Muscle of leg (tissue), 11 donors: Measurements from ENCODE around the gene LY86. TPM values are rescaled to one million over a fixed set of nuclear protein-coding genes. Genes with fewer than 3 reads are reported as not detected.

Source experiments
- DNase-seq: peaks from one replicate; pipeline ENCODE4 v3.0.0; 2013
- H3K27ac ChIP-seq: one replicate; pipeline ENCODE4 v1.5.1; 2013; ENCODE audit warnings: mild to moderate bottlenecking, low read length, control low read depth
- H3K27me3 ChIP-seq: one replicate; pipeline ENCODE4 v1.6.1; 2013; ENCODE audit warnings: low read length; ENCODE audit not compliant: control insufficient read depth, insufficient read depth
- H3K36me3 ChIP-seq: one replicate; pipeline ENCODE4 v1.6.1; 2013; ENCODE audit warnings: low read length; ENCODE audit not compliant: control insufficient read depth, insufficient read depth
- H3K4me1 ChIP-seq: one replicate; pipeline ENCODE4 v1.6.1; 2013; ENCODE audit warnings: low read length; ENCODE audit not compliant: control insufficient read depth, insufficient read depth
- H3K4me3 ChIP-seq: one replicate; pipeline ENCODE4 v1.5.1; 2013; ENCODE audit warnings: low read length, control low read depth
- H3K9me3 ChIP-seq: replicated peaks from 2 replicates; pipeline ENCODE4 v1.6.1; 2013; ENCODE audit warnings: low read depth, low read length; ENCODE audit not compliant: control insufficient read depth
- WGBS: methylation state at CpG from one replicate; pipeline ENCODE4 v1.1.5; 2013; ENCODE audit warnings: missing lambda C conversion rate; ENCODE audit not compliant: insufficient coverage; 5-methylcytosine and 5-hydroxymethylcytosine counted together
- polyA plus RNA-seq, 8 donors: library from polyadenylated mRNA; unstranded; fragments of 120-200 nt; gene quantifications; one replicate each; pipeline versions ENCODE4 v1.2.1 to v1.2.3, GENCODE V29; 2013; ENCODE audit warnings: inconsistent platforms in 1 of 8, low replicate concordance in 1 of 8; ENCODE audit not compliant: insufficient read length in 8 of 8, insufficient read depth in 1 of 8
- total RNA-seq: library from RNA; stranded (reverse); fragments of 120-200 nt; gene quantifications from one replicate; pipeline ENCODE4 v1.2.4, GENCODE V29; 2013

The LY86 gene
- total and polyA plus RNA-seq, 9 donors: 1.8 to 2.8 (median 2.0) TPM

DNA sequence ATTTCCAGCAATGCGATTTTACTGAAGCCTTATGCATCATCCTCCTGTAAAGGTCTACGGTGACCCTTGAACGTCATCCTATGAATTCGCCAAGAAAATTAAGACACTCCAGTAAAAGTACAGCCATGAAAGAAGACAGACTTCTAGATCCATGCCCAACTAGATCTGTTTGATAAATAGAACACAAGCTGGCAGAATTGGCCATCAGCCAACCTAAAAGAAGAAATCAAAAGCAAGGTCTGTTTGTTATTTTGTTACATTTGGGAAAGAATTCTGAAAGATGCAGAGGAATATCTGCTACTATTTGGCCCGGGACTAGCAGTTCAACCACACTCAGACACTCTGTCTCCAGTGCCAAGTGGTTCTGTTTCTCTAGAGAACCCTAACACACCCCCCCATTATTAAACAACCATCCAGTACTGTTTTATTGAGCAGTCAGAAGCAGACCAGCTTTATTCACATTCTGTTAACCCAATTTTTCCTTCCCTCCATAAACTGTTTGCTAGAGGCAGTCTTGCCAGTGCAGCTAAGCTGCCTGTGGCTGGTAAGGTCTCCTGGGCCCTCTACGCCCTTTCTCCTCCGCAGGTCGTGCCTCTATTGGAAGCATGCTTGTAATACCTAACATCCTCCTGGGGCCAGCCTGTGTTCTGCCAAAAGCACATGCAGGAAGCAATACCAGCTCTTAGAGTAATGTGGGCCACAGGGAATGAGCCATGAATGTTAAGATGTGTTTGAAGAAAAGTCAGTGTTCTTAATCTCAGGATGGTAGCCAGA lies 30.7 kb downstream of the LY86 start:
- no peak for DNase-seq
- H3K27ac ChIP-seq: no peak overlapping the region
- 63% methylated on average over 6 of the region's 8 CpGs for WGBS
- H3K9me3 ChIP-seq: no peaks in the 10 kb centered on the region
- no peaks in the 10 kb centered on the region for H3K36me3 ChIP-seq
- H3K4me1 ChIP-seq: peaks cover 13% of the 10 kb centered on the region
- H3K27me3 ChIP-seq: no peaks in the 10 kb centered on the region
- no peak overlapping the region for H3K4me3 ChIP-seq

DNA sequence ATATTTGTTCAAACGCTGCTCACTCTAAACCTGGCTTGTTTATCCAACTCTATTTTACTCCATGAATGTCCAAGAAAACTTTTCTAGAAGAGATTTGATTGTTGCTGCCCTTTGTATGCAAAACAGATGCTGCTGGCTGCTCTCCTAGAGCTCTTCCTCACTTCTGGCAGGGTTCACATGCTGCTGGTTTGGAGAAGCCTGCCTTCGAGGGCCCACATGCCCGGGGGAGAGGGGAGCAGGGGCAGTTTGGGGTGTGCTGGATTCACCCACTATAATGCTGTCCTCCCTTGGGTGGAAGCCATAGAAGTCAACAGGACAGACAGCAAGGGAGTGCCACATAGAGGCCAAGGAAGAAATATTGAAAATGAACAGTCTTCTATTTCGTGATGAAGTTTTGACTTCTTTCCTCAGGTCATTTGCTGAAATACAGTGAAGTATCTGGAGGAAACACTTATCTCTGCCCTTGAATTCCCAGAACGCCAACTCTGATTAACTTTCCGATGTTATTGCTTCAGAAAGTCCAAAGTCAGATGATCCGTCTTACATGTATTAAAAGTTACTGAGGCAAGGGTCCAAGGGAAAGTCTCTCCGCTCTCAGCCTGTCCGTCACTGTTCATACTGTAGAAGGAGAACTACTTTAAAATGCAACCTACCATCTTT lies 32.4 kb downstream of the LY86 start:
- Histone ChIP-seq H3K36me3 (no peaks in the 10 kb centered on the region), H3K4me1 (peaks cover 16% of the 10 kb centered on the region), H3K9me3 (no peaks in the 10 kb centered on the region), H3K4me3 (no peak overlapping the region), H3K27ac (no peak overlapping the region), H3K27me3 (no peaks in the 10 kb centered on the region)
- WGBS: no CpG with 5 or more reads among the region's 9 CpGs
- DNase-seq: peak; percentile 67

DNA sequence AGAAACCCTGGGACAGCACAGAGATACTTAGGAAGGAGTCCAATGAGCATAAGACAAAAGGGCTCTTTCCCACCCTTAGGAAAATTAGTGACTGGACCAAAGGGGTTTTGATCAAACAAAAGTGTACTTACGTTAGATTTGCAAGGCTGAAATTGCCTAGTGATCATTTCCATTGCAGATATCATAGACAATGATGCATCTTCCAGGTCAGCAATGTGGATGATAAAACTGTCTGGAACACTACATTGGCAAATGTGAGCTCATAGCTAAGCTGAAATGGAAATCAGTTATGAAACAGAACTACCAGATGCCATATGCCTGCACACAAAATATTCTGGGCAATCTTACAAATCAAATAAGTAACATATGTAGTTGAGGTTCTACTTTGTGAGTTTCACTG lies 34.0 kb downstream of the LY86 start:
- Histone ChIP-seq H3K27me3 (no peaks in the 10 kb centered on the region), H3K27ac (no peak overlapping the region), H3K4me1 (peaks cover 15% of the 10 kb centered on the region), H3K36me3 (no peaks in the 10 kb centered on the region), H3K9me3 (no peaks in the 10 kb centered on the region), H3K4me3 (no peak overlapping the region)
- no CpG with 5 or more reads among the region's 1 CpG for WGBS
- peak; percentile 74 for DNase-seq

DNA sequence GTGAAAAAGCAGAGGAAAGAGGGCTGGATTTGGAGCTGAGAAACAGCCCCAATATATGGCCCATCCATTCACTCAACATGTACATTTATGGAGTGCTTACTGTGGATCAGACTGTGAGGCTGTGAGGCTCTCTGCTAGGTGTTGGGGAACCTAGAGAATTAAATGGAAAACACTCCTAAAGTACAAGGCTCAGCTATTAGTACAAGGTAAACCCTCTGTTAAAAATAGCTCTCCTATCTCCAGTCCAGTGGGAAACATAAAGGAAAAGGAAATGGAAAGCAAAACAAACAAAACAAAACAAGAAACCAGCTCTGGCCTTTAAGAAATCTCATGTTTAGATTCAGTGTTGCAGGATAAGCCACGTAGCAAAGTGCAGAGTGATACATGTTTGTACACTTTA lies 35.0 kb downstream of the LY86 start:
- Histone ChIP-seq H3K27ac (no peak overlapping the region), H3K4me3 (no peak overlapping the region), H3K27me3 (no peaks in the 10 kb centered on the region), H3K9me3 (no peaks in the 10 kb centered on the region), H3K4me1 (peaks cover 15% of the 10 kb centered on the region), H3K36me3 (no peaks in the 10 kb centered on the region)
- 50% methylated on average over 1 of the region's 1 CpG for WGBS
- no peak for DNase-seq

DNA sequence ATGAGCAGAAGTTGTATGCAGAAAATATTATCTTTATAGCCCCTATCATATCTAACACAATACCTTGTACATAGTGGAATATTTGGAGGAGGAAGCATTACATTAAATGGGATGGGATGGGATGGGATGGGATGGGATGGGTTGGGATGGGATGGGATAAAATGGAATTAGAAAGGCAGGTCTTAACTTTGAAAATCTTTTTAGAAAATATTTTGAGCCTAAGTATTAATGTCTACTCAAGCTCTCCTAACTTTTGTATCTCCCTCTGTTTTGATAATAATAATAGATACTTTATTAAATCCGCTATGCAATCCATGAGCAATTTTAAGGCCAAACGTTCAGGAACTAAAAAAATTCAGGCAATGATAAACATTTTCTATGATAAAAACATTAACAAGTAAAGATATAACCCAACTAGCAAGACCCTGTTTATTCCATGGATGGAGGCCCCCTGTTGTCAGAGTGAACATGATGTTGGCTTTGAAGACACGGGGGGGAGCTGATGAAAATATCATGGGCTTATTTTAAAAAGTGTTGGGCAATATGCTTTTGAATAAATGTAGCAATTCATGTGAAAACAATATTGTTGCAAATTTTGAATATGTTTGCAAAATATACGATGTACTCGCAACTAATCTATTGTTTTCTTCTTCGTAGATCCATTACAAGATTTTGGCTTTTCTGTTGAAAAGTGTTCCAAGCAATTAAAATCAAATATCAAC lies 35.9 kb downstream of the LY86 start:
- H3K4me1 ChIP-seq: peaks cover 17% of the 10 kb centered on the region
- H3K4me3 ChIP-seq: no peak overlapping the region
- no peak for DNase-seq
- H3K27ac ChIP-seq: no peak overlapping the region
- WGBS: 100% methylated on average over 1 of the region's 6 CpGs
- H3K27me3 ChIP-seq: no peaks in the 10 kb centered on the region
- H3K36me3 ChIP-seq: no peaks in the 10 kb centered on the region
- H3K9me3 ChIP-seq: no peaks in the 10 kb centered on the region

DNA sequence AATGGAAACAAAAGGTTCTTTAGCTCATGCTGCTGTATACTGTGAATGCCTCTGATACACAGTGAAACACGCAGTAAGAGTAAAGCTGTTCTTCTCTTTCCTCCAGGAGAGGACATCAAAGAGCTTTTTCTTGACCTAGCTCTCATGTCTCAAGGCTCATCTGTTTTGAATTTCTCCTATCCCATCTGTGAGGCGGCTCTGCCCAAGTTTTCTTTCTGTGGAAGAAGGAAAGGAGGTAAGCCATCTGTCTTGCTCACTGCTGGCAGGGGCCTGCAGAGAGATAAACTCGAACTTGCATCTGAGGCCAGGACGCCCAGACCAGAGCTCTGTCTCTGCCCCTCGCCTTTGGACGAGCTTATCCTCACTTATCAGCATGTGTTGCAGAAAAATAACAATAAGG lies 37.7 kb downstream of the LY86 start:
- DNase-seq: peak; percentile 60
- Histone ChIP-seq H3K36me3 (no peaks in the 10 kb centered on the region), H3K27me3 (no peaks in the 10 kb centered on the region), H3K4me3 (no peak overlapping the region), H3K4me1 (peaks cover 14% of the 10 kb centered on the region), H3K27ac (no peak overlapping the region), H3K9me3 (no peaks in the 10 kb centered on the region)
- 40% methylated on average over 3 of the region's 6 CpGs for whole genome bisulfite sequencing

DNA sequence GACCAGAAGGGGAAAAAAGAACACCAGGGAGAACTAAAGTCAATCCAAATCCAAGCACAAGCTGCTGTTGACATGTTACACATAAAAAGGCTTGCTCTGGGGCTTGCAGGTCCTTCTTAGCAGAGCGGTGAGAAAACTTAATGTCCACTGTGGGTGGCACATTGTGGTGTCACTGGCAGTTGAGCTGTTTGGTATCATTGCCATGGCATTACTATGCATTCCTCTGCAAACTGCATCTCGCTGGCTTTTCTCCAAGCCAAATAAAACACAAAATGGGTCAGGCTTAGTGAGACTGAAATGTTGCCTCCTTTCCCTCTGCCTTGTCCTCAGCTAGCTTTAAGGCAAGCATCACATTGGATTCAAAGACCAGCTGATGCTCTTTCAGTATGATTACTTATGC lies 40.9 kb downstream of the LY86 start:
- Histone ChIP-seq H3K4me3 (no peak overlapping the region), H3K36me3 (no peaks in the 10 kb centered on the region), H3K27ac (no peak overlapping the region), H3K27me3 (no peaks in the 10 kb centered on the region), H3K4me1 (peaks cover 10% of the 10 kb centered on the region), H3K9me3 (no peaks in the 10 kb centered on the region)
- DNase-seq: no peak
- WGBS: no CpG with 5 or more reads among the region's 2 CpGs

DNA sequence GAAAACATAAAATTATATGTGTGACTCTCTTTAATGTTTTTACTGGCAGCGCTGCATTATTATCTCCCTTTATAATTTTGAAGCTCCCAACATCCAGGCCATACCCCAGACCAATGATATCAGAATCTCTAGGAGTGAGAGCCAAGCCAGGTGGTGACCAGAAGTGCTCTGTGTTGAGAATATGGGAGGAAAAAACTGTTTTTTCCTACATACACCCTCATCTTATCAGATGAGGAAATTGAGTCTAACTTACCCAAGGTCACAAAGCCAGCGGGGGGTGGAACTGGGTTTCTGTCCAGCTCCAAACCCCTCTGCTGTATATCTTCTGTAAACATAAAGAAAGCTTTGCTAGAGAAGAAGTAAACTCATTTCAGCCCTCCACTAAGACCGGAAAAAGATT lies 42.5 kb downstream of the LY86 start:
- Histone ChIP-seq H3K27me3 (no peaks in the 10 kb centered on the region), H3K4me1 (peaks cover 7% of the 10 kb centered on the region), H3K27ac (no peak overlapping the region), H3K4me3 (no peak overlapping the region), H3K36me3 (no peaks in the 10 kb centered on the region), H3K9me3 (no peaks in the 10 kb centered on the region)
- no peak for DNase-seq
- no CpG with 5 or more reads among the region's 3 CpGs for WGBS

DNA sequence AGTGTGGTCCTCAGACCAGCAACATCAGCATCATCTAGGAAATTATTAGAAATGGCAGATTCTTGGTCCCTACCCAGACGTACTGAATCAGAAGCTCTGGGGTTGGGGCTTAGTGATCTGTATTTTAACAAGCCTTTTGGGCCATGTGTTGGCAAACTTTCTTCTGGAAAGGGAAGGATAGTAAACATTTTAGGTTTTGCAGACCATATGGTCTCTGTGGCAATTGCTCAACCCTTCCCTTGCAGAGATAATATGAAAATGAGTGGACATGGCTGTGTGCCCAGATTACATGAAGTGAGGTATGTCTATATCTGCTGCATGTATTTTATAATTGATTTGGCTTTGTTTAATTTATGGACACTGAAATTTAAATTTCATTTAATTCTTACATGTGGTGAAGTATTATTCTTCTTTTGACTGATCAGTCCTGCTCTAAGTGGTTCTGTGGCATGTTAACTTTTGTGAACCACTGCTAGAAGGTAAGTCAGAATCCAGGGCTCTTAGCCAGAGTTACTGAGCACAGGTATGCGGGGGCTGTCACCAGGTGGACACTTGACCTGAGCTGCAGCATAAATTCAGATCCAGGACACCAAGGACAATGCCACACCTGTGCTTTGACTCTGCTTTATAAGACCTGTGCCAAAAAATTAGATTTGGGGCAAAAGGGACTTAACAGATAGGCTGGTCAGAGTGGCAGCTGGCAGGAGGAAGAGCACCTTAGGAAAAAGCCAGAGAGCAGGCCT lies 43.2 kb downstream of the LY86 start:
- no peaks in the 10 kb centered on the region for H3K27me3 ChIP-seq
- 83% methylated on average over 1 of the region's 2 CpGs for whole genome bisulfite sequencing

More for the DNA sequence above, 43.2 kb downstream of the LY86 start:
- DNase-seq: no peak
- no peak overlapping the region for H3K4me3 ChIP-seq
- no peaks in the 10 kb centered on the region for H3K9me3 ChIP-seq
- H3K27ac ChIP-seq: no peak overlapping the region
- H3K36me3 ChIP-seq: no peaks in the 10 kb centered on the region
- peaks cover 3% of the 10 kb centered on the region for H3K4me1 ChIP-seq
